KG1 (cell line): Measurements from ENCODE around the gene TMEFF1.

Source experiments
- DNase-seq: peaks from one replicate; lab custom pipeline; 2025; lab: John Stamatoyannopoulos, UW

Gene TMEFF1

DNA sequence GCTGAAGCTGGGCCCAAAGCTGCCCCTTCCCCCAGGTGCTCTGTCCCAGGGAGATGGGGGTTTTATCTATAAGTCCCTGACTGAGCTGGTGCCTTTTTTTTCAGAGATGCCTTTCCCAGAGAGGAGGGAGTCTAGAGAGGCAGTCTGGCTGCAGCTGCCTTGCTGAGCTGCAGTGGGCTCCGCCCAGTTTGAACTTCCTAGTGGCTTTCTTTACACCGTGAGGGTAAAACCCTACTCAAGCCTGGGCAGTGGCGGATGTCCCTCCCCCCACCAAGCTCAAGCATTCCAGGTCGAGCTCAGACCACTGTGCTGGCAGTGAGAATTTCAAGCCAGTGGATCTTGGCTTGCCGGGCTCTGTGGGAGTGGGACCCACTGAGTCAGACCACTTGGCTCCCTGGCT lies 146.2 kb downstream of the TMEFF1 start:
- DNase-seq: no peak

DNA sequence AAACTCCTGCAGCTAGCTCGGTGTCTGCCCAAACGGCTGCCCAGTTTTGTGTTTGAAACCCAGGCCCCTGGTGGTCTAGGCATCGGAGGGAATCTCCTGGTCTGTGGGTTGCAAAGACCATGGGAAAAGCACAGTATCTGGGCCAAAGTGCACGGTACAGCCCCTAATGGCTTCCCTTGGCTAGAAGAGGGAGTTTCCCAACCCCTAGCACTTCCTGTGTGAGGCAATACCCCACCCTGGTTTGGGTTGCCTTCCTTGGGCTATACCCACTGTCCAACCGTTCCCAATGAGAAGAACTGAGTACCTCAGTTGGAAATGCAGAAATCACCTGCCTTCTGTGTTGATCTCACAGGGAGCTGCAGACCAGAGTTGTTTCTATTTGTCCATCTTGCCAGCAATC lies 146.7 kb downstream of the TMEFF1 start:
- no peak for DNase-seq

DNA sequence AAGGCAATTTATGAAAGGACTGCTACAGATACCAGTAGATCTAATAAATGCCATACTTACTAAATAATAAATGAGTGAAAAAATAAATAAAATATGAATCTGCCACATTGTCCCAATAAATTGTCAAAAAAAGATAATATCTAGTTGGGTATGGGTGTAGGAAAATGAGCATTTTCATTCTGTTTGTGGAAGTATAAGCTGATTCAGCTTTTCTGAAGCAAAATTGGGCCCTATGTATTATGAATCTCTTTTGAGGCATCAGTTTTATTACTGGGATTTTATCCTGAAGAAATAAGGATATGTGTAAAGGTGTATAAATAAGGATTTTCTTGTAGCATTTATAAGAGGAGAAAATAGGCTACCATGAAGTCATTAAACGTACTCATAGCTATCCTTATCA lies 151.0 kb downstream of the TMEFF1 start:
- no peak for DNase-seq

DNA sequence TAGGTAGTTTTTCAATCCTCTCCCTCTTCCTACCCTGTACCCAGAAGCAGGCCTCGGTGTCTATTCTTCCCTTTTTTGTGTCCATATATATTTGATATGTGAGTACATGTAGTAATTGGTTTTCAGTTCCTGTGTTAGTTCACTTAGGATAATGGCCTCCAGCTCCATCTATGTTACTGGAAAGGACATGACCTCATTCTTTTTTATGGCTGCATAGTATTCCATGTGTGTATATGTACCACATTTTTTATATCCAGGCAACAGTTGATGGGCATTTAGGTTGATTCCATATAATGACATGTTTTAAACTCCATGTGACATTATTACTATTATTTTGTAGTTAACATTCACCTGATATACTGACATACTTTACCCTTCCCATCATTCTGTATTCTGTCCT lies 154.0 kb downstream of the TMEFF1 start:
- no peak for DNase-seq
